WTC11 (cell line): Measurements from ENCODE around the gene SLC7A4.

Source experiments
- CTCF ChIP-seq: fragments of 200-600 bp; IDR thresholded peaks from 2 replicates; pipeline ENCODE4 v1.8.0; 2022; ENCODE audit warnings: antibody characterized with exemption
- ZNF138 ChIP-seq: sonication (generic); formaldehyde crosslinking; conservative IDR thresholded peaks from 2 replicates; pipeline ENCODE4 v1.8.1; 2022; ENCODE audit warnings: mild to moderate bottlenecking, moderate library complexity, missing genetic modification reagents
- TF ChIP-seq, protein P1 (sequence below): sonication (generic); formaldehyde crosslinking; IDR thresholded peaks from 2 replicates; pipeline ENCODE4 v1.8.1; 2023; ENCODE audit warnings: mild to moderate bottlenecking, missing genetic modification reagents

DNA sequence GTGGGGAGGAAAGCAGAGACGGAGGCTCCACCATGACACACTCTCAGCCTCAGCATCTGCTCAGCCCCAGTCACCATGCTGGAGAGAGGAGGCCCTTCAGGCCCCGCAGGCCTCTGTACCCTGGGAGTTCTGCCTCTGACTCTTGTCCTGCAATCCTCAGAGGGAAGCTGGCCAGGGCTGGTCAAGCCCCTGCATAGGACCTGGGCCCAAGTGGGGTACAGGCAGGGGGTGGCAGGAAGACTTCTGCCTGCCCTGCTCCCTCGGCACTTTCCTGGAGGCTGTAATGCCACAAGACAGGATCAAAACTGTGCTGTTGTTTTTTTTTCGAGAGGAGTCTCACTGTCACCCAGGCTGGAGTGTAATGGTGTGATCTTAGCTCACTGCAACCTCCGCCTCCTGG lies 47.1 kb upstream of the SLC7A4 start:
- TF ChIP-seq, protein P1, sequence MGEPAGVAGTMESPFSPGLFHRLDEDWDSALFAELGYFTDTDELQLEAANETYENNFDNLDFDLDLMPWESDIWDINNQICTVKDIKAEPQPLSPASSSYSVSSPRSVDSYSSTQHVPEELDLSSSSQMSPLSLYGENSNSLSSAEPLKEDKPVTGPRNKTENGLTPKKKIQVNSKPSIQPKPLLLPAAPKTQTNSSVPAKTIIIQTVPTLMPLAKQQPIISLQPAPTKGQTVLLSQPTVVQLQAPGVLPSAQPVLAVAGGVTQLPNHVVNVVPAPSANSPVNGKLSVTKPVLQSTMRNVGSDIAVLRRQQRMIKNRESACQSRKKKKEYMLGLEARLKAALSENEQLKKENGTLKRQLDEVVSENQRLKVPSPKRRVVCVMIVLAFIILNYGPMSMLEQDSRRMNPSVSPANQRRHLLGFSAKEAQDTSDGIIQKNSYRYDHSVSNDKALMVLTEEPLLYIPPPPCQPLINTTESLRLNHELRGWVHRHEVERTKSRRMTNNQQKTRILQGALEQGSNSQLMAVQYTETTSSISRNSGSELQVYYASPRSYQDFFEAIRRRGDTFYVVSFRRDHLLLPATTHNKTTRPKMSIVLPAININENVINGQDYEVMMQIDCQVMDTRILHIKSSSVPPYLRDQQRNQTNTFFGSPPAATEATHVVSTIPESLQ (CRISPR knock-in tag) = no peak
- TF ChIP-seq ZNF138 (no peak), CTCF (no peak)
